Coronary artery (tissue), 2 donors: ENCODE results near the gene STK24.

Source experiments
- DNase-seq: peaks from one replicate; pipeline ENCODE4 v3.0.0-alpha.2; 2017; ENCODE audit warnings: low spot score
- H3K27ac ChIP-seq, 2 donors: fragments of 200-600 bp; sonication (generic); one replicate each; pipeline ENCODE4 v1.5.1; 2016 to 2019
- H3K4me3 ChIP-seq: fragments of 200-600 bp; sonication (generic); 2 replicates; pipeline ENCODE4 v1.5.1; 2016; ENCODE audit warnings: mild to moderate bottlenecking, moderate library complexity
- TF ChIP-seq, protein P1 (sequence below): fragments of 200-600 bp; sonication (generic); IDR thresholded peaks from one replicate; pipeline ENCODE4 v1.5.1; 2019; ENCODE audit warnings: antibody characterized with exemption

The STK24 gene

DNA sequence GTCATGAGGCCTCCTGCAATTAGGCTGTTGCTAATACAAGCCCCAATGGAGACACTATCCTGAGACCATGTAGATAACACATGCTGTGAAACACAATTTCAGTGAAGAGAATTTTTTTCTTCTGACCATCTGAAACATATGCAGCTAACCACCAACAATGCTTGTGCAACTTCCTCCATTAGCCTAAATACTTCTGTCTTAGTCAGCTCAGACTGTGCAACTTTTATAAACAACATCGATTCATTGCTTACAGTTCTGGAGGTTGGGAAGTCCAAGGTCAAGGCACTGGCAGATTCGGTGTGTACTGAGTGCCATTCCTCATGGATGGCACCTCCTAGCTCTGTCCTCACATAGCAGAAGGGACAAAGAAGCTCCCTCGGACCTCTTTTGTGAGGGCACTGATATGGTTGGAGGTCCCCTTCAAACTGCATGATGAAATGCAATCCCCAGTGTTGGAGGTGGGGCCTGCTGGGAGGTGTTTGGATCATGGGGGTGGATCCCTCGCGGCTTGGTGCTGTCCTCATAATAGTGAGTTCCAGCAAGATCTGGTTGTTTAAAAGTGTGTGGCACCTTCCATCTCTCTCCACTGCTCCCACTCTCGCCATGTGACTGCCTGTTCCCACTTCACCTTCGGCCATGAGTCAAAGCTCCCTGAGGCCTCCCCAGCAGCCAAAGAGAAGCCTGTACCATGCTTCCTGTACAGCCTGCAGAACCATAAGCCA is 27.7 kb downstream of the STK24 start:
- DNase-seq = no peak
- TF ChIP-seq, protein P1, sequence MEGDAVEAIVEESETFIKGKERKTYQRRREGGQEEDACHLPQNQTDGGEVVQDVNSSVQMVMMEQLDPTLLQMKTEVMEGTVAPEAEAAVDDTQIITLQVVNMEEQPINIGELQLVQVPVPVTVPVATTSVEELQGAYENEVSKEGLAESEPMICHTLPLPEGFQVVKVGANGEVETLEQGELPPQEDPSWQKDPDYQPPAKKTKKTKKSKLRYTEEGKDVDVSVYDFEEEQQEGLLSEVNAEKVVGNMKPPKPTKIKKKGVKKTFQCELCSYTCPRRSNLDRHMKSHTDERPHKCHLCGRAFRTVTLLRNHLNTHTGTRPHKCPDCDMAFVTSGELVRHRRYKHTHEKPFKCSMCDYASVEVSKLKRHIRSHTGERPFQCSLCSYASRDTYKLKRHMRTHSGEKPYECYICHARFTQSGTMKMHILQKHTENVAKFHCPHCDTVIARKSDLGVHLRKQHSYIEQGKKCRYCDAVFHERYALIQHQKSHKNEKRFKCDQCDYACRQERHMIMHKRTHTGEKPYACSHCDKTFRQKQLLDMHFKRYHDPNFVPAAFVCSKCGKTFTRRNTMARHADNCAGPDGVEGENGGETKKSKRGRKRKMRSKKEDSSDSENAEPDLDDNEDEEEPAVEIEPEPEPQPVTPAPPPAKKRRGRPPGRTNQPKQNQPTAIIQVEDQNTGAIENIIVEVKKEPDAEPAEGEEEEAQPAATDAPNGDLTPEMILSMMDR = no peak
- H3K27ac ChIP-seq = no peak overlapping the region

DNA sequence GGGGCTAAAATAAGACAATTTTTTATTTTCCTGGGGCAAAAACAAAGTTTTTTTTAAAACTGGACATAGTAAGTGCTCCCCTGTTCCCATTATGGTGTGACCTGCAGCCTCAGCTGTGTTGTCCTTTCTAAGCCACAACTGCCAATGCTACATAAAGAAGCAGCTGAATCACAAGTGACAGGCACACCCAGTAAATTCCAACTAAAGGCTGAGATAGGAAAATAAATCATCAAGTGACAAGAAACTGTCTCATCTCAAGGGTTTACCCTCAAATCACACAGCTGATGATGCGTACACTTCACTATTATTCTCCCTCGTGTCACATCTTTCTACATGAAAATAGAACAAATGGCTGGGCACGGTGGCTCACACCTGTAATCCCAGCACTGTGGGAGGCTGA is 28.7 kb downstream of the STK24 start:
- TF ChIP-seq, protein P1 = no peak
- Histone ChIP-seq H3K27ac (no peak overlapping the region), H3K4me3 (no peak overlapping the region)
- no peak for DNase-seq

More for the DNA sequence above, 27.7 kb downstream of the STK24 start:
- H3K4me3 ChIP-seq = no peak overlapping the region

DNA sequence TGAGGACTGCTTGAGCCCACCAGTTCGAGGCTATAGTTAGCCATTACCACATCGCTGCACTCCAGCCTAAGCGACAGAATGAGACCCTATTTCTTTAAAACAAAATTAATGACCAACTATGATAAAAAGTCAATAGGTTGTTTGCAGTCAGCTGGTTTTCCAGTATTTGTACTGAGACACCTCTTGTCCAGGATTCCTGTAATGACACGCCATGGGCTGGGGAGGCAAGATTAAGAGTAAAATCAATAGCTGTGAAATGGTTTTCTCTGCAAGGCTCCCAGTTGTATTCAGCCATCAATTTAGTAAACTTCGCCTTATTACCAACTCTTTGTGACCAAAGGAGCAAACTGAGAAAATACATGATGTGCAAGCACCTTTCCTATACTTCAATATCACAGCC is 29.5 kb downstream of the STK24 start:
- TF ChIP-seq, protein P1 = no peak
- Histone ChIP-seq H3K27ac (no peak overlapping the region), H3K4me3 (no peak overlapping the region)
- DNase-seq = no peak

DNA sequence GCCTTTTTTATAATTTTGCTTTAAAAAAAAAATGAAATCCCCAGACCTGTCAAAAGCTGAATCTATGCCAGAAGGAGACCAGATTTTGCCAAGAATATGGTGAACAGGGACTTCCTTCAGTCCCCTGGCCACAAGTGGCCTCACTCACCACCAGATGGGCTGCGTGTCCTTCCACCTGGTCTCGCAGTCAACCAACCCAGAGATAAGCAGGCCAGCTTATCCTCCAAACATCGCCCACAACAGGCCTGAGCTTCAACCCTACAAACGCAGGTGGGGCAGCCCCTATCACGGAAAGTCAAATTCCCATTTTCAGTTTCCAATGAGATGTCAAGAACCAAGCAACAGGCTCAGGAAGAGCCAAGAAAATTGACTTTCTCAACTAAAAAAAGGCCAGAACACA is 30.5 kb downstream of the STK24 start:
- TF ChIP-seq, protein P1 = no peak
- no peak for DNase-seq
- Histone ChIP-seq H3K4me3 (no peak overlapping the region), H3K27ac (no peak overlapping the region)

DNA sequence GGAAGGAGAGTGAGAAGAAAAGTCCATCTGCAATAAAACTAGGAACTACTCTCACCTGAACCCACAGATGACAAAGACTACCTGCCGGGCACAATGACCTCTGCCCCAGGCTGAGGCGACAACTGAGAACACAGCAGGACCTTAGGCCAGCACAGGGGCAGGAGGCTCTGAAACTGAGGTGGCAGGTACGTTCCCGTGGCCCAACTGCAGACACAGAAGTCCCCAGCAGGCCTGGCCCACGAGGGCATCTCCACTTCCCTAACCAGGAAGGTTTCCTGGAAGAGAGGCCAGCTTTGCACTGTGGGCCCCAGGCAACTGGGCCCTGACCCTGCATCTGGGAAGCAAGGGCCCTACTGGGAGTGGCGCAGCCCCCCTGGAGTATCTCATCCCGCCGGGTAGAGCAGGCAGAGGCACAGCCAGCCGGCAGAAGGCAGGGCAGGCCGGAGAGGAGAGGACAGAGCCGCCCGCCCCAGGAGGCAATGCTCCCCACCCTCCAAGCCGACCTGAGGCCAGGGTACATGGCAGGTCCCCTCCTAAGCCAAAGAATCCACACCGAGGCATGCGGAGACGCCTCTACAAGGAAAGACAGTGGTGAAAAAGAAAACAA is 32.7 kb downstream of the STK24 start:
- DNase-seq = no peak
- TF ChIP-seq, protein P1 = no peak
- Histone ChIP-seq H3K27ac (no peak overlapping the region), H3K4me3 (peak overlapping the region; percentile 14)

DNA sequence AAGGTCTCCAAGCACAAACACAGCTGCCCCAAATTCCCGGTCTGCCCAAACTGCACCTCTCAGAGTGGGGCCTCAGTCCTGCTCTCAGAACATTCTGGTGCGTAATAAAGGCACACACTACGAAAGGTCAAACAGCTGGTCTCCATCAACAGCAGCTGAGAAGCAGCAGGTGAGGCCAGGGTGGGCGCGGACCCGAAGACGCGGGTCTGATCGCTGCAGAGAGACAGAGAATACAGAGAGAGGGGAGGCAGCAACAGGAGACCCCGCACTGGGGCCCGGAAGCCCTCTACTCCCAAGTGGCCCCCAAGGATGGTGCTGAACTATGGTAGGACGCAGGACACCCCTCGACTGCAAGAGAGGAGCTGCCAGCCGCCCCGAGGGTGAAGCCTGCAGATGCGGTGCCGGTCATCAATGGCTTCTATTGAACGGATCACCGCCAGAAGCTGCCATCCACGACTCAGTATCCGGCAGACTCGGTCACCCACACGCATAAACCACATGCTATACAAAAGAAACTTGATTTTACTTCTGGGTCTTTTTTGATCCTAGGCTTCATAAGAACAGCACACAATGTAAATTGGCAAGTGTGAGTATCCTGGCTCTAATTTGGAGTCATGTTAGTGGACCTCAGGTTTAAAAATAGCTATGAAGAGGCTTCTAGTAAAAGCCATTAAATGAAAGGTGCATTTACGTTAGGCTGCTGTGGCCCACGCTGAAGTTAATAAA is 33.4 kb downstream of the STK24 start:
- Histone ChIP-seq H3K4me3 (peak overlapping the region; percentile 38), H3K27ac (peak overlapping the region in 1 of 2 donors; percentile 51)
- DNase-seq = no peak
- TF ChIP-seq, protein P1 = no peak
